Measurements from ENCODE around the gene RAD51B.
"Not testable (repeated sequence)": the region's sequence is repeated elsewhere in the genome, so short reads cannot be mapped to it uniquely, and the experiment has no call there.

GRCh38 chr14:68031011-68031410 lies 211.4 kb downstream of the RAD51B start:
- TF ChIP-seq CTCF (IDR thresholded peaks at IDR 0.05; ENCODE audit: insufficient read depth, low read length); REST (IDR thresholded peaks at IDR 0.05; ENCODE audit: insufficient replicate concordance, low read depth); SPI1 (IDR thresholded peaks at IDR 0.05; ENCODE audit: borderline replicate concordance, low read depth): not testable (repeated sequence)

Measured in HL-60 (cell line).